Endodermal cell (in vitro differentiated cells): ENCODE measurements around the gene USF1. TPM values are rescaled to one million over a fixed set of nuclear protein-coding genes. Genes with fewer than 3 reads are reported as not detected.
"Not testable (repeated sequence)": the region's sequence is repeated elsewhere in the genome, so short reads cannot be mapped to it uniquely, and the experiment has no call there.

Experiments used
- DNase-seq: peaks from one replicate; pipeline ENCODE4 v3.0.0-alpha.2; 2017
- H3K27ac ChIP-seq: 2 replicates; pipeline ENCODE4 v1.5.1; 2013; ENCODE audit warnings: mild to moderate bottlenecking, low read depth, low read length, moderate library complexity
- H3K27me3 ChIP-seq: 2 replicates; pipeline ENCODE4 v1.6.1; 2013; ENCODE audit warnings: mild to moderate bottlenecking, low read length, moderate library complexity; ENCODE audit not compliant: insufficient read depth, control insufficient read depth, poor library complexity, severe bottlenecking
- H3K36me3 ChIP-seq: 2 replicates; pipeline ENCODE4 v1.7.0; 2013; ENCODE audit warnings: mild to moderate bottlenecking, low read length, moderate library complexity; ENCODE audit not compliant: control insufficient read depth, insufficient read depth
- H3K4me1 ChIP-seq: one replicate; pipeline ENCODE4 v1.7.0; 2013; ENCODE audit warnings: low read length; ENCODE audit not compliant: control insufficient read depth, insufficient read depth
- H3K4me3 ChIP-seq: 2 replicates; pipeline ENCODE4 v1.5.1; 2013; ENCODE audit warnings: mild to moderate bottlenecking, low read length, moderate library complexity
- H3K9ac ChIP-seq: 2 replicates; pipeline ENCODE4 v1.6.1; 2013; ENCODE audit warnings: mild to moderate bottlenecking, low read length, moderate library complexity; ENCODE audit not compliant: poor library complexity, severe bottlenecking; ENCODE audit errors: extremely low read depth
- H3K9me3 ChIP-seq: 2 replicates; pipeline ENCODE4 v1.6.1; 2013; ENCODE audit warnings: mild to moderate bottlenecking, low read length, moderate library complexity; ENCODE audit not compliant: control insufficient read depth
- H3K27ac Mint-ChIP-seq: 2 replicates; pipeline ENCODE4 v1.8.0; 2020; ENCODE audit warnings: mixed read lengths
- H3K27me3 Mint-ChIP-seq: 2 replicates; pipeline ENCODE4 v1.8.0; 2021; ENCODE audit warnings: mild to moderate bottlenecking, mixed read lengths; ENCODE audit not compliant: insufficient read depth
- H3K36me3 Mint-ChIP-seq: 2 replicates; pipeline ENCODE4 v1.8.0; 2020; ENCODE audit warnings: low read depth, mixed read lengths
- H3K4me1 Mint-ChIP-seq: 2 replicates; pipeline ENCODE4 v1.8.0; 2020; ENCODE audit warnings: mixed read lengths
- H3K4me3 Mint-ChIP-seq: 2 replicates; pipeline ENCODE4 v1.8.0; 2020; ENCODE audit warnings: mild to moderate bottlenecking, moderate library complexity, mixed read lengths
- H3K9me3 Mint-ChIP-seq: 2 replicates; pipeline ENCODE4 v1.8.0; 2020; ENCODE audit warnings: mild to moderate bottlenecking, mixed read lengths
- WGBS, 2 experiments: methylation state at CpG; one replicate each; pipeline versions ENCODE4 v1.1.5 to v1.1.7; 2013; ENCODE audit warnings: missing lambda C conversion rate in 2 of 2, mixed read lengths in 1 of 2; ENCODE audit not compliant: insufficient coverage in 1 of 2, insufficient read length in 1 of 2; 5-methylcytosine and 5-hydroxymethylcytosine counted together
- total RNA-seq, 2 donors: library from RNA; stranded (reverse); fragmentation: NEBNext Ultra II Directional in 1 of 2; extraction: Animal tissue kit (Norgen Biotek cat#: 25700) in 1 of 2; gene quantifications; 2 replicates in 1 of 2; 3 replicates in 1 of 2; pipeline ENCODE4 v1.2.1, GENCODE V29; 2021
- TF ChIP-seq, protein P1 (sequence below): fragments of 200-600 bp; sonication (generic); conservative IDR thresholded peaks from 2 replicates; pipeline ENCODE4 v1.5.0; 2021; ENCODE audit warnings: antibody characterized with exemption, mild to moderate bottlenecking

USF1 gene
- total RNA-seq, 2 donors from 2014 or later: 55.5 to 57.3 TPM

DNA sequence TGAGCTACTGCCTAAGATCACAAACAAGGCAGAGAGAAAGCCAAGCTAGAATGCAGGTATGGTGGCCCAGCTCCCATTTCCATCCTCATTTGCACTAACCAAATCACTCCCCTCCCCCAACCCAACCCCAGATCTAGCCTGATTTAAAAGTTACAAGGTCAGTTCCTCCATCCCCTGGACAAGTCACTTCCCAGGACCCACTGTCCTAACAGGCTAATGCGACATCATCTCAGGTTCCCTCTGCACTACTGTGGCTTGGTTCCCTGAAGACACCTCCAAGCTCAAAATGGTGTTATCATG is 27.2 kb downstream of the USF1 start:
- Mint-ChIP-seq H3K4me3 (peak overlapping the region; percentile 99), H3K9me3 (no peaks in the 10 kb centered on the region), H3K27ac (peak overlapping the region; percentile 42), H3K36me3 (peaks cover 21% of the 10 kb centered on the region), H3K27me3 (no peaks in the 10 kb centered on the region), H3K4me1 (peaks cover 47% of the 10 kb centered on the region)
- Histone ChIP-seq H3K9me3 (no peaks in the 10 kb centered on the region), H3K9ac (no peak overlapping the region), H3K27me3 (no peaks in the 10 kb centered on the region), H3K36me3 (peaks cover 10% of the 10 kb centered on the region), H3K4me3 (peak overlapping the region; percentile 98), H3K4me1 (peaks cover 10% of the 10 kb centered on the region), H3K27ac (no peak overlapping the region)
- peak; percentile 51 for DNase-seq
- WGBS, 2 experiments: 82% methylated on average over 1 of the region's 1 CpG; no CpG with 5 or more reads in 1 of the 2 experiments
- TF ChIP-seq, protein P1, sequence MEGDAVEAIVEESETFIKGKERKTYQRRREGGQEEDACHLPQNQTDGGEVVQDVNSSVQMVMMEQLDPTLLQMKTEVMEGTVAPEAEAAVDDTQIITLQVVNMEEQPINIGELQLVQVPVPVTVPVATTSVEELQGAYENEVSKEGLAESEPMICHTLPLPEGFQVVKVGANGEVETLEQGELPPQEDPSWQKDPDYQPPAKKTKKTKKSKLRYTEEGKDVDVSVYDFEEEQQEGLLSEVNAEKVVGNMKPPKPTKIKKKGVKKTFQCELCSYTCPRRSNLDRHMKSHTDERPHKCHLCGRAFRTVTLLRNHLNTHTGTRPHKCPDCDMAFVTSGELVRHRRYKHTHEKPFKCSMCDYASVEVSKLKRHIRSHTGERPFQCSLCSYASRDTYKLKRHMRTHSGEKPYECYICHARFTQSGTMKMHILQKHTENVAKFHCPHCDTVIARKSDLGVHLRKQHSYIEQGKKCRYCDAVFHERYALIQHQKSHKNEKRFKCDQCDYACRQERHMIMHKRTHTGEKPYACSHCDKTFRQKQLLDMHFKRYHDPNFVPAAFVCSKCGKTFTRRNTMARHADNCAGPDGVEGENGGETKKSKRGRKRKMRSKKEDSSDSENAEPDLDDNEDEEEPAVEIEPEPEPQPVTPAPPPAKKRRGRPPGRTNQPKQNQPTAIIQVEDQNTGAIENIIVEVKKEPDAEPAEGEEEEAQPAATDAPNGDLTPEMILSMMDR: no peak

DNA sequence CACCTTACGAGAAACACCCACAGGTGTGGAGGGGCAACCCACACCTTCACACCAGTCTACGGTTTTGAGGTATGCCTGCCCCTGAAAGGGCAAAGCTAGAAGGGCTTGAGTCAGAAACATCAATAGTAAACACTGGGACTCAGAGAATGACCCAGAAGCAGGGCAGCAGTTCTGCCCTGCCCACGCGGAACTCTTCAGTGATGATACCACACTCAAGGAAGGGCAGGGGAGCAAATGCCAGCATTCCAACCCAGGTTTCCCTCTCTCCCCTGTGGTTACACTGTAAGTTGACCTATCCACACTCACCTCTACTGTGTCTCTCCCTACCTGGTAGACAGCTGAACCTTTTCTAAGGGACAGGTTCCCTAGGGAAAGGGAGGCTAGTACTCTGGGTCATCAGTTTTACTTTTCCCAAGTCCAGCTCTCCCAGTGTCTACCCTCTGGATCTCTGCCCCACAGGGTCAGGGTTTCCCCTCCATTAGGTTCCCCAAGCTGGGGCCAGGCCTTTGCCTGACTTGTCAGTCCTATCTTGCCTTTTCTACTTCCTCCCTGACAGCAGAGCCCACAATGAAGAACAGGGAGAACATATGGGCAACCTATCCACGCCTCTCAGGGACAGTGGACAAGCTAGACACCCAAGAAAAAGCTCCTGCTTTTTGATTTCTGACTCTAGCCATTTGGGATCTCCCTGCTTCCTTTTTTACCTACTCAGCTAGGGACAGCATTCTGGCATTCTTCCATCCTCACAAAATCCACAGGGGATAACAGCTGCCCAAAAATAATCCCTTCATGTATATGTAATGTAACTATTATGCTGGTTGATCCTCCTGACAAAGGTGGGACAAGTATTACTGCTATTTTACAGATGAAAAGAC is 27.8 kb downstream of the USF1 start:
- Histone ChIP-seq H3K9me3 (no peaks in the 10 kb centered on the region), H3K9ac (no peak overlapping the region), H3K4me3 (peak overlapping the region; percentile 98), H3K4me1 (peaks cover 11% of the 10 kb centered on the region), H3K27ac (no peak overlapping the region), H3K36me3 (peaks cover 15% of the 10 kb centered on the region), H3K27me3 (no peaks in the 10 kb centered on the region)
- peaks cover 25% of the 10 kb centered on the region for H3K36me3 Mint-ChIP-seq
- WGBS, 2 experiments: 90 to 95% methylated on average over 5 of the region's 5 CpGs
- H3K4me3 Mint-ChIP-seq: peak overlapping the region; percentile 99
- no peaks in the 10 kb centered on the region for H3K27me3 Mint-ChIP-seq
- DNase-seq: no peak
- H3K27ac Mint-ChIP-seq: peak overlapping the region; percentile 87
- H3K4me1 Mint-ChIP-seq: peaks cover 52% of the 10 kb centered on the region
- no peaks in the 10 kb centered on the region for H3K9me3 Mint-ChIP-seq
- TF ChIP-seq, protein P1: no peak

DNA sequence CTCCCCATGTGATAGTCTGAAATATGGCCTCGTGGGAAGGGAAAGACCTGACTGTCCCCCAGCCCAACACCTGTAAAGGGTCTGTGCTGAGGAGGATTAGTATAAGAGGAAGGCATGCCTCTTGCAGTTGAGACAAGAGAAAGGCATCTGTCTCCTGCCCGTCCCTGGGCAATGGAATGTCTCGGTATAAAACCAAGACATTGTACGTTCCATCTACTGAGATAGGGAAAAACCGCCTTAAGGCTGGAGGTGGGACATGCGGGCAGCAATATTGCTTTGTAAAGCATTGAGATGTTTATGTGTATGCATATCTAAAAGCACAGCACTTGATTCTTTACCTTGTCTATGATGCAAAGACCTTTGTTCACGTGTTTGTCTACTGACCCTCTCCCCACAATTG is 28.6 kb downstream of the USF1 start:
- not testable (repeated sequence) for H3K9ac ChIP-seq, H3K27ac ChIP-seq, H3K27me3 ChIP-seq, DNase-seq, H3K9me3 Mint-ChIP-seq, H3K9me3 ChIP-seq, H3K27me3 Mint-ChIP-seq
- Mint-ChIP-seq H3K4me3 (peak overlapping the region; percentile 99), H3K4me1 (peaks cover 52% of the 10 kb centered on the region), H3K27ac (peak overlapping the region; percentile 87), H3K36me3 (peaks cover 25% of the 10 kb centered on the region)
- peaks cover 20% of the 10 kb centered on the region for H3K36me3 ChIP-seq
- WGBS, 2 experiments: 79% methylated on average over 4 of the region's 7 CpGs; no CpG with 5 or more reads in 1 of the 2 experiments
- H3K4me1 ChIP-seq: peaks cover 11% of the 10 kb centered on the region
- peak overlapping the region; percentile 98 for H3K4me3 ChIP-seq

DNA sequence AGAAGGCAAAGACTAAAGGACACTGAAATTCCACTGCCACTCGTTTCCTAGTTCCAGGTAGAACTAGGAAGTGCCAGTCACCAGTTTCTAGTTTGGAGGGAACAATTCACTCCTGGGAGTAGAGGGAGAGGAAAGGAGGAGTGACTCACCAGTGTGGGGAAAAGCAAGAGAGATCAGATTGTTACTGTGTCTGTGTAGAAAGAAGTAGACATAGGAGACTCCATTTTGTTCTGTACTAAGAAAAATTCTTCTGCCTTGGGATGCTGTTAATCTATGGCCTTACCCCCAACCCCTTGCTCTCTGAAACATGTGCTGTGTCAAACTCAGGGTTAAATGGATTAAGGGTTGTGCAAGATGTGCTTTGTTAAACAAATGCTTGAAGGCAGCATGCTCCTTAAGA is 29.1 kb downstream of the USF1 start:
- H3K9me3 Mint-ChIP-seq, H3K27ac ChIP-seq: not testable (repeated sequence)

More for the DNA sequence above, 29.1 kb downstream of the USF1 start:
- H3K27me3 ChIP-seq, H3K9me3 ChIP-seq, H3K9ac ChIP-seq, H3K27me3 Mint-ChIP-seq, DNase-seq, H3K4me3 Mint-ChIP-seq, H3K4me3 ChIP-seq: not testable (repeated sequence)
- Mint-ChIP-seq H3K36me3 (peaks cover 27% of the 10 kb centered on the region), H3K27ac (peak overlapping the region; percentile 87), H3K4me1 (peaks cover 49% of the 10 kb centered on the region)
- Histone ChIP-seq H3K36me3 (peaks cover 25% of the 10 kb centered on the region), H3K4me1 (peaks cover 11% of the 10 kb centered on the region)
- WGBS, 2 experiments: 96 to 100% methylated on average over 1 of the region's 1 CpG
